Central memory CD8-positive, alpha-beta T cell (primary cell): ENCODE data around the gene CACNG4.
"Not testable (repeated sequence)": the region's sequence is repeated elsewhere in the genome, so short reads cannot be mapped to it uniquely, and the experiment has no call there.

Source experiments
- ATAC-seq: fragments of 150-1000 bp; cut with Tn5 transposase; replicated peaks from 2 replicates; pipeline ENCODE4 v1.10.0; 2022; ENCODE audit warnings: mild to moderate bottlenecking, moderate FRiP score, moderate number of reproducible peaks; ENCODE audit not compliant: poor library complexity, severe bottlenecking; ENCODE audit errors: extremely low read depth
- DNase-seq, 2 donors: peaks; one replicate each; pipeline ENCODE4 v3.0.0; 2021; ENCODE audit warnings: low spot score in 2 of 2
- H3K27ac Mint-ChIP-seq: one replicate; pipeline ENCODE4 v1.8.0; 2022; ENCODE audit warnings: low read depth, mild to moderate bottlenecking, moderate library complexity, mixed read lengths
- H3K27me3 Mint-ChIP-seq: one replicate; pipeline ENCODE4 v1.8.0; 2022; ENCODE audit warnings: mixed read lengths
- H3K36me3 Mint-ChIP-seq: one replicate; pipeline ENCODE4 v1.8.0; 2022; ENCODE audit warnings: mild to moderate bottlenecking, moderate library complexity, mixed read lengths; ENCODE audit not compliant: insufficient read depth
- H3K4me1 Mint-ChIP-seq: one replicate; pipeline ENCODE4 v1.8.0; 2022; ENCODE audit warnings: mixed read lengths
- H3K4me3 Mint-ChIP-seq: one replicate; pipeline ENCODE4 v1.8.0; 2022; ENCODE audit warnings: mild to moderate bottlenecking, moderate library complexity, mixed read lengths
- H3K9me3 Mint-ChIP-seq: one replicate; pipeline ENCODE4 v1.8.0; 2022; ENCODE audit warnings: mixed read lengths

The CACNG4 gene

GRCh38 chr17:66971264-66971663, 6.8 kb downstream of the CACNG4 start:
- ATAC-seq (no peak), DNase-seq (no peak)
- no peaks in the 10 kb centered on the region for H3K9me3 Mint-ChIP-seq
- H3K36me3 Mint-ChIP-seq, result no peaks in the 10 kb centered on the region
- H3K27ac Mint-ChIP-seq, result no peak overlapping the region
- no peak overlapping the region for H3K4me3 Mint-ChIP-seq
- H3K27me3 Mint-ChIP-seq, result peaks cover 89% of the 10 kb centered on the region
- peaks cover 7% of the 10 kb centered on the region for H3K4me1 Mint-ChIP-seq

- H3K4me3 Mint-ChIP-seq, result no peak overlapping the region
These were observed 7.4 kb downstream of the CACNG4 start for GRCh38 chr17:66971730-66972441.

GRCh38 chr17:66972442-66972830, 7.9 kb downstream of the CACNG4 start:
- H3K4me1 Mint-ChIP-seq, ATAC-seq, H3K36me3 Mint-ChIP-seq, H3K9me3 Mint-ChIP-seq, H3K27ac Mint-ChIP-seq, DNase-seq, H3K4me3 Mint-ChIP-seq: not testable (repeated sequence)
- H3K27me3 Mint-ChIP-seq, result peaks cover 89% of the 10 kb centered on the region

More at GRCh38 chr17:66971730-66972441, 7.4 kb downstream of the CACNG4 start:
- peaks cover 2% of the 10 kb centered on the region for H3K4me1 Mint-ChIP-seq
- H3K36me3 Mint-ChIP-seq, result no peaks in the 10 kb centered on the region
- H3K27me3 Mint-ChIP-seq, result peaks cover 89% of the 10 kb centered on the region
- ATAC-seq, result no peak
- H3K9me3 Mint-ChIP-seq, result no peaks in the 10 kb centered on the region
- H3K27ac Mint-ChIP-seq, result no peak overlapping the region
- no peak for DNase-seq

- Mint-ChIP-seq H3K4me3 (no peak overlapping the region), H3K9me3 (no peaks in the 10 kb centered on the region), H3K36me3 (no peaks in the 10 kb centered on the region), H3K27me3 (peaks cover 87% of the 10 kb centered on the region), H3K27ac (no peak overlapping the region), H3K4me1 (peaks cover 5% of the 10 kb centered on the region)
- DNase-seq, result no peak
- no peak for ATAC-seq
These were observed 10.7 kb downstream of the CACNG4 start for GRCh38 chr17:66975188-66975587.

GRCh38 chr17:66975614-66976378, 11.3 kb downstream of the CACNG4 start:
- DNase-seq (no peak), ATAC-seq (no peak)
- H3K27me3 Mint-ChIP-seq, result peaks cover 84% of the 10 kb centered on the region
- H3K4me3 Mint-ChIP-seq, result no peak overlapping the region
- H3K27ac Mint-ChIP-seq, result no peak overlapping the region
- no peaks in the 10 kb centered on the region for H3K9me3 Mint-ChIP-seq
- H3K36me3 Mint-ChIP-seq, result no peaks in the 10 kb centered on the region
- H3K4me1 Mint-ChIP-seq, result peaks cover 5% of the 10 kb centered on the region

GRCh38 chr17:66976379-66976663, 11.8 kb downstream of the CACNG4 start:
- no peak overlapping the region for H3K27ac Mint-ChIP-seq
- H3K4me1 Mint-ChIP-seq, result peaks cover 5% of the 10 kb centered on the region
- DNase-seq (no peak), ATAC-seq (no peak)
- H3K36me3 Mint-ChIP-seq, result no peaks in the 10 kb centered on the region
- H3K4me3 Mint-ChIP-seq, result no peak overlapping the region
- peaks cover 83% of the 10 kb centered on the region for H3K27me3 Mint-ChIP-seq
- H3K9me3 Mint-ChIP-seq, result no peaks in the 10 kb centered on the region

- H3K4me3 Mint-ChIP-seq, result no peak overlapping the region
- no peak overlapping the region for H3K27ac Mint-ChIP-seq
- H3K27me3 Mint-ChIP-seq, result peaks cover 83% of the 10 kb centered on the region
- H3K36me3 Mint-ChIP-seq, result no peaks in the 10 kb centered on the region
- DNase-seq, result no peak
- H3K4me1 Mint-ChIP-seq, result peaks cover 5% of the 10 kb centered on the region
- ATAC-seq, result no peak
- no peaks in the 10 kb centered on the region for H3K9me3 Mint-ChIP-seq
These were observed 12.3 kb downstream of the CACNG4 start for GRCh38 chr17:66976781-66977201.

- Mint-ChIP-seq H3K27ac (no peak overlapping the region), H3K9me3 (no peaks in the 10 kb centered on the region), H3K27me3 (peaks cover 90% of the 10 kb centered on the region), H3K4me3 (no peak overlapping the region), H3K4me1 (peaks cover 5% of the 10 kb centered on the region), H3K36me3 (no peaks in the 10 kb centered on the region)
- ATAC-seq, result no peak
- DNase-seq, result no peak
These were observed 14.1 kb downstream of the CACNG4 start for GRCh38 chr17:66978514-66979061.

GRCh38 chr17:66980896-66981295, 16.4 kb downstream of the CACNG4 start:
- no peak for ATAC-seq
- Mint-ChIP-seq H3K27me3 (peaks cover 93% of the 10 kb centered on the region), H3K4me1 (peaks cover 5% of the 10 kb centered on the region), H3K27ac (no peak overlapping the region), H3K9me3 (no peaks in the 10 kb centered on the region), H3K36me3 (no peaks in the 10 kb centered on the region), H3K4me3 (no peak overlapping the region)
- DNase-seq, result no peak

GRCh38 chr17:66981983-66982508, 17.5 kb downstream of the CACNG4 start:
- no peak overlapping the region for H3K4me3 Mint-ChIP-seq
- peaks cover 93% of the 10 kb centered on the region for H3K27me3 Mint-ChIP-seq
- DNase-seq (no peak), ATAC-seq (no peak)
- H3K27ac Mint-ChIP-seq, result no peak overlapping the region
- no peaks in the 10 kb centered on the region for H3K36me3 Mint-ChIP-seq
- no peaks in the 10 kb centered on the region for H3K9me3 Mint-ChIP-seq
- peaks cover 2% of the 10 kb centered on the region for H3K4me1 Mint-ChIP-seq

GRCh38 chr17:66983414-66984021, 19.0 kb downstream of the CACNG4 start:
- Mint-ChIP-seq H3K36me3 (no peaks in the 10 kb centered on the region), H3K27me3 (peaks cover 92% of the 10 kb centered on the region)

GRCh38 chr17:66984730-66985129, 20.2 kb downstream of the CACNG4 start:
- no peaks in the 10 kb centered on the region for H3K36me3 Mint-ChIP-seq
- ATAC-seq (no peak), DNase-seq (no peak)
- H3K9me3 Mint-ChIP-seq, result no peaks in the 10 kb centered on the region
- H3K27me3 Mint-ChIP-seq, result peaks cover 92% of the 10 kb centered on the region
- no peaks in the 10 kb centered on the region for H3K4me1 Mint-ChIP-seq
- no peak overlapping the region for H3K27ac Mint-ChIP-seq
- H3K4me3 Mint-ChIP-seq, result no peak overlapping the region

More at GRCh38 chr17:66983414-66984021, 19.0 kb downstream of the CACNG4 start:
- ATAC-seq (no peak), DNase-seq (no peak)
- Mint-ChIP-seq H3K4me1 (no peaks in the 10 kb centered on the region), H3K27ac (no peak overlapping the region), H3K4me3 (no peak overlapping the region), H3K9me3 (no peaks in the 10 kb centered on the region)
